Muscle layer of colon (tissue), 2 donors: ENCODE data around the gene ZNF148.

Source experiments
- H3K27ac ChIP-seq: one replicate; pipeline ENCODE4 v1.7.0; 2013; ENCODE audit warnings: low read depth, mild to moderate bottlenecking, low read length, moderate library complexity
- H3K27me3 ChIP-seq, 2 donors: one replicate each; pipeline ENCODE4 v1.7.0; 2013; ENCODE audit warnings: low read length in 2 of 2, mild to moderate bottlenecking in 2 of 2; ENCODE audit not compliant: insufficient read depth in 2 of 2, control insufficient read depth in 1 of 2
- H3K36me3 ChIP-seq: one replicate; pipeline ENCODE4 v1.7.0; 2013; ENCODE audit warnings: mild to moderate bottlenecking, low read length; ENCODE audit not compliant: insufficient read depth
- H3K4me1 ChIP-seq: one replicate; pipeline ENCODE4 v1.7.0; 2013; ENCODE audit warnings: mild to moderate bottlenecking, low read length; ENCODE audit not compliant: insufficient read depth
- H3K4me3 ChIP-seq, 2 donors: one replicate each; pipeline ENCODE4 v1.7.0; 2013; ENCODE audit warnings: low read length in 2 of 2, low read depth in 1 of 2, mild to moderate bottlenecking in 1 of 2, moderate library complexity in 1 of 2
- H3K9ac ChIP-seq: one replicate; pipeline ENCODE4 v1.7.0; 2013; ENCODE audit warnings: low read length
- H3K9me3 ChIP-seq: one replicate; pipeline ENCODE4 v1.7.0; 2013; ENCODE audit warnings: mild to moderate bottlenecking, low read length
- donor health status: abdominal sarcoma.
- donor health status: Adenocarcinoma of cecum.

The ZNF148 gene

DNA sequence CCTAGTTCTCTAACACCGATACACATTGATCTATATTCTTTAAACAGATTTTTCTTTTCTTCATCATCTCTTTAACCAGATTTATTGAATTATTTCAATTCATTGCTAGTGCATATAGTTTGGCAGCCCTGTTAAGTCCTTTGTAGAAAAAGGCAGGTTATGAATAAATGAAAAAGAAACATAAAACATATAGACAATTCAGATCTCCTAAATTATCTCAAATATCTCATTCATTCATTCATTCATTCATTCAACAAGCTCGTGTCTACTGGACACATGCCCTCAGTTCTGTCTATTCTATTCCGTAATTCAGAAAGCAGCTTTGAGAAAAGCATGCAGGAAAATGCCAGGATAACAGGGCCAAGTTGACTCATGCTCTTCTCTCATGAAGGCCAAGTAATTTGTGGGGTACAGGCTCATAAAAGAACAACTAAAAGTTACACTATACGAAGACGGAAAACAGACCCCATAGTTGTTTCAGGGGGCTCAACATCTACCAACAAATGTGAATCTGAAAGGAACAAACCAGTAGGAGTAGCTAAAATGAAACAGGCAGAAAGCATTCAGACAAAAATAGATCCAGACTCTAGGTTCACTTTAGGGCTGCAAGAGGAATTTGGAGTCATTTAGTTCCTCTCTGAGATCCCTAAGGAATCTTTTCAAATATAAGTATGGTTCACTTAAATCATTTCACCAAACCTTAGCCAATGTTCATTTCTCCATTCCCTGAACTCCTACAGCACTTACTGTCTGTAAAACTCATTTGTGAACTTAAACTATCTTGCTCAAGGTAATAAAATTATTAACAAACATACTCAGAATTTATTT is 7.5 kb downstream of the ZNF148 start:
- Histone ChIP-seq H3K27me3 (no peaks in the 10 kb centered on the region), H3K4me3 (no peak overlapping the region), H3K9ac (no peak overlapping the region), H3K4me1 (peaks cover 16% of the 10 kb centered on the region), H3K9me3 (no peaks in the 10 kb centered on the region), H3K27ac (peak overlapping the region; percentile 8), H3K36me3 (peaks cover 4% of the 10 kb centered on the region)

- Histone ChIP-seq H3K4me1 (peaks cover 16% of the 10 kb centered on the region), H3K27ac (no peak overlapping the region)
These were observed 9.0 kb downstream of the ZNF148 start for GRCh38 chr3:125366132-125366531.

DNA sequence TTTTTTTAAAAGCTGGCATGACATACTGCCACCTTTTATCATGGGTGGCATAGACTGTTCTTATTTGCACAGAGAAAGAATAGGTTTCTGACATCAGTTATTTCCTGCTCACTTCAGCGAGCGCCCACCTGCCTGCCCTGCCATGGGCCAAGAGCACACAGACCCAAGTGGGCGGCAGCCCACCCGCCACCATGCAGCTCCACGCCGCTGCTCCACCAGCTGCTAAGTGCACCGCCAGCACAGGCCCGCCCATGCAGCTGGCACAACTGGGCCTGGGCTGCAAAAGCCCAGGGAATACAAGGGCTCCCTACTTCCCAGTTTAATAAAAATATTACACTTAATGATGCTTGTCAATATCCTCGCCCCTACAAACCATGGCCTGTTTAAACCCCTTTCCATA is 15.4 kb downstream of the ZNF148 start:
- Histone ChIP-seq H3K36me3 (peaks cover 4% of the 10 kb centered on the region), H3K27me3 (no peaks in the 10 kb centered on the region), H3K4me1 (peaks cover 9% of the 10 kb centered on the region), H3K9me3 (no peaks in the 10 kb centered on the region), H3K27ac (no peak overlapping the region), H3K9ac (no peak overlapping the region), H3K4me3 (no peak overlapping the region)

More at GRCh38 chr3:125366132-125366531, 9.0 kb downstream of the ZNF148 start:
- H3K27me3 ChIP-seq: no peaks in the 10 kb centered on the region
- H3K9ac ChIP-seq: no peak overlapping the region
- no peaks in the 10 kb centered on the region for H3K9me3 ChIP-seq
- no peak overlapping the region for H3K4me3 ChIP-seq
- peaks cover 4% of the 10 kb centered on the region for H3K36me3 ChIP-seq

DNA sequence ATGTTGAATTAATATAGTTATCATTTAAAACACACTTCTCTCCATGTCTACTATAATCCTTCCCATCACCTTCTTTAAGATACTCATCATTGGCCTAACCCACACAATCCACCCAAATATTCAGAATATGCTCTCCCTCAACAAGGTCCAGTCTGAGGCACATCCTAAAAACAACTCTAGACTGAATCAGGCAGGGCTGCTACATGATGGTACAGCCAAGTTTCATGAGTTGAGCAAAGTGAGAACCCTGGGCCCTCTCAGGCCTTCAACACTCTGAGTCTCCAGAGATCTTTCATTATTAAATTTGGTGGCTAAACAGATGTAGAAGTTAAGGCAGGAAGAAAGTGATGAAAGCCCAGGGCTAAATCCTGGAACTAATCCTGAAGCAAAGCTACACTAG is 16.2 kb downstream of the ZNF148 start:
- H3K9ac ChIP-seq: no peak overlapping the region
- H3K9me3 ChIP-seq: no peaks in the 10 kb centered on the region
- H3K4me1 ChIP-seq: peaks cover 9% of the 10 kb centered on the region
- no peak overlapping the region for H3K27ac ChIP-seq
- H3K4me3 ChIP-seq: no peak overlapping the region
- peaks cover under 1% of the 10 kb centered on the region for H3K36me3 ChIP-seq
- no peaks in the 10 kb centered on the region for H3K27me3 ChIP-seq

DNA sequence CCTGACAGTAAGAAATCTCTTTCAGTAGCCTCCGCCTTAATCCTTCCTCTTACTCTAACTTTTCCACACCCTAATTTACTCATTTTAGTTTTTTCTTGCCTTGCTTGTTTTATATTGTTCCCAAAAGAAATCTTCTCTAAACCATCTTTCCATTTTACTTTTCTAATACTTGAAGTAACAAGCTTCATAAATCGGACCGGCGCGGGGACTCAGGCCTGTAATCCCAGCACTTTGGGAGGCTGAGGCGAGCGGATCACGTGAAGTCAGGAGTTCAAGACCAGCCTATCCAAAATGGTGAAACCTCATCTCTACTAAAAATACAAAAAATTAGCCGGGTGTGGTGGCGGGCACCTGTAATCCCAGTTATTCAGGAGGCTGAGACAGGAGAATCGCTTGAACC is 17.3 kb downstream of the ZNF148 start:
- Histone ChIP-seq H3K9ac (no peak overlapping the region), H3K9me3 (no peaks in the 10 kb centered on the region), H3K27ac (peak overlapping the region; percentile 82), H3K4me3 (peak overlapping the region; percentile 61 to 80), H3K4me1 (peaks cover 9% of the 10 kb centered on the region), H3K27me3 (no peaks in the 10 kb centered on the region), H3K36me3 (no peaks in the 10 kb centered on the region)

GRCh38 chr3:125357032-125357658 is 18.0 kb downstream of the ZNF148 start:
- peak overlapping the region; percentile 82 for H3K27ac ChIP-seq
- H3K9ac ChIP-seq: peak overlapping the region; percentile 46
- peak overlapping the region; percentile 61 to 80 for H3K4me3 ChIP-seq
- H3K9me3 ChIP-seq: no peaks in the 10 kb centered on the region
- no peaks in the 10 kb centered on the region for H3K36me3 ChIP-seq
- no peaks in the 10 kb centered on the region for H3K27me3 ChIP-seq
- peaks cover 9% of the 10 kb centered on the region for H3K4me1 ChIP-seq

DNA sequence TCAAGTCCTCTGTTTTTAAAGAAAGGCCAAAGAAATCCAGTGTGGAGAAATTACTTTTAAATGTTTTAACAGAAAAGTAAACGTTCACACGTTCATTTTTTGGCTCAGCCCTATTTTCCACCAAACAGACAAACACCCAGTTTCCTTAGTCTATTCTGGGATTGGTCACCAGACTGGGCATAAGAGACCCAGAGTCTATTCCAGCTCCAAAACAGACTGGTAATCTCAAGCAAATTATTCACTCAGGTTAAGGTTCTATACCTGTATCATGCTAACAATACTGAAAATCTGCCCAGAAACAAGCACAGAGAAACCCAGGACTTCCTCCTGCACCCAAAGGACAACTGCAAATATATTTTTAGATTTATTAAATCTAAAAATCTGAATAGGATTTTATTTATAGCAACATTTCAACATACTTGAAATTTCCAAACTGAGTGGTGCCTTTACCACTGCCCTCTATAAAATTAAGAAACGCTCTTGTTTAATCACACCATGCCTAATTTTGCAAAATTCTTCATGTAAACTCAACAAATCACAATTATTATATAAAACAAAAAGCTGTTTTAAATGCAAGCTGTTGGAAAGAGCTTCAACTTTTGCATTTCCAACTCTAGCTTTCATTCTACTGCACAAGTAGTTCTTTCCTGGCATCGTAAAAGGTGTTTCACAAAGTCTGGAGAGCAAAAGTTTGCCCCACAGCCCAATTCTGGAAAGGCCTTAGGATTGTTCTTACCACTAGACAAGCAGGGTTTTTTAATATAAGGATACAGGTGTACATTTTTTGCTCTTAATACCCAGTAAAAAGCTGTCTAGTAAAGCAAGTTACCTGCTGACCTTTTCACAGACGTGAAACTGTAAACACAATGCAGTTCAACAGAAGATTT is 18.7 kb downstream of the ZNF148 start:
- Histone ChIP-seq H3K9ac (peak overlapping the region; percentile 46), H3K9me3 (no peaks in the 10 kb centered on the region), H3K27ac (peak overlapping the region; percentile 82), H3K4me3 (peak overlapping the region; percentile 61 to 80), H3K27me3 (no peaks in the 10 kb centered on the region), H3K36me3 (no peaks in the 10 kb centered on the region), H3K4me1 (peaks cover 9% of the 10 kb centered on the region)

DNA sequence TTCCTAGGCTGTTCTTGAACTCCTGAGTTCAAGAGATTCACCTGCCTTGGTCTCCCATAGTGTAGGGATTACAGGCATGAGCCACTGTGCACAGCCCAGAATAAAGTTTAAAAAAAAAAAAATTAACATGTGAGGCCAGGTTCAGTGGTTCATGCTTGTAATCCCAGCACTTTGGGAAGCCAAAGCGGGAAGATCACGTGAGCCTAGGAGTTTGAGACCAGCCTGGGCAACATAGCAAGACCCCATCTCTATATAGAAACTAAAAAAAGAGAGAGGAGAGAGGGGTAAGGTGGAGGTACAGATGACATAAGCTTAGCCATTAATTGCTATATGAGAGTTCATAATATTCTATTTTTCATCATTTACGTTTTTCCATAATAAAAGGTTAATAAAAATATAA is 21.5 kb downstream of the ZNF148 start:
- Histone ChIP-seq H3K4me1 (peaks cover 21% of the 10 kb centered on the region), H3K9me3 (no peaks in the 10 kb centered on the region), H3K27ac (no peak overlapping the region), H3K4me3 (no peak overlapping the region), H3K36me3 (no peaks in the 10 kb centered on the region), H3K27me3 (no peaks in the 10 kb centered on the region), H3K9ac (no peak overlapping the region)

GRCh38 chr3:125353128-125353527 is 22.0 kb downstream of the ZNF148 start:
- no peaks in the 10 kb centered on the region for H3K9me3 ChIP-seq
- H3K27ac ChIP-seq: no peak overlapping the region
- no peaks in the 10 kb centered on the region for H3K36me3 ChIP-seq
- H3K27me3 ChIP-seq: no peaks in the 10 kb centered on the region
- no peak overlapping the region for H3K4me3 ChIP-seq
- peaks cover 21% of the 10 kb centered on the region for H3K4me1 ChIP-seq
- H3K9ac ChIP-seq: no peak overlapping the region

- Histone ChIP-seq H3K4me3 (no peak overlapping the region), H3K4me1 (peaks cover 21% of the 10 kb centered on the region), H3K9ac (no peak overlapping the region), H3K27me3 (no peaks in the 10 kb centered on the region), H3K36me3 (no peaks in the 10 kb centered on the region), H3K9me3 (no peaks in the 10 kb centered on the region), H3K27ac (no peak overlapping the region)
These were observed 23.2 kb downstream of the ZNF148 start for GRCh38 chr3:125351814-125352456.

DNA sequence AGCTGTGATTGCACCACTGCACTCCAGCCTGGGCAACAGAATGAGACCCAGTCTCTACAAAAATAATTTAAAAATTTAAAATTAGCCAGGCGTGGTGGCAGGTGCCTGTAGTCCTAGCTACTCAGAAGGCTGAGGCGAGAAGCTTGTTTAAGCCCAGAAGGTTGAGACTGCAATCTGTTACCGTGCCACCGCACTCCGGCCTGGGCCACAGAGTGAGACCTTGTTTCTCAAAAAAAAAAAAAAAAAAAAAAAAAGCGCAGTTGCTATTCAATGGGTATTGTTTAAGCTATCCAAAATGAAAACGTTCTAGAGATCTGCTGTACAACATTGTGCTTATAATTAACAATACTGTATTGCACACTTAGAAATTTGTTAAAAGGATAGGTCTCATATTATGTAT is 24.0 kb downstream of the ZNF148 start:
- H3K4me3 ChIP-seq: no peak overlapping the region
- no peaks in the 10 kb centered on the region for H3K36me3 ChIP-seq
- H3K9me3 ChIP-seq: no peaks in the 10 kb centered on the region
- H3K27me3 ChIP-seq: no peaks in the 10 kb centered on the region
- H3K27ac ChIP-seq: no peak overlapping the region
- peaks cover 17% of the 10 kb centered on the region for H3K4me1 ChIP-seq
- H3K9ac ChIP-seq: no peak overlapping the region
